Stimulated activated CD4-positive, alpha-beta T cell treated with anti-CD3 and anti-CD28 coated beads, Interleukin-12 subunit alpha, Interleukin-12 subunit beta, amount 100 ng/mL, for 48 hours (primary cell): Measurements from ENCODE around the gene KCNE4.

Experiments used
- DNase-seq, 3 donors: peaks; one replicate each; pipeline ENCODE4 v3.0.0-alpha.2; 2020; ENCODE audit warnings: low read depth in 2 of 3, low spot score in 1 of 3

Gene KCNE4

GRCh38 chr2:223083402-223084070, 31.5 kb downstream of the KCNE4 start:
- no peak for DNase-seq

GRCh38 chr2:223084873-223085272, 32.9 kb downstream of the KCNE4 start:
- no peak for DNase-seq

- DNase-seq: no peak
Measured at GRCh38 chr2:223086370-223086981, 34.5 kb downstream of the KCNE4 start.

GRCh38 chr2:223087466-223087865, 35.5 kb downstream of the KCNE4 start:
- no peak for DNase-seq

- DNase-seq: no peak
Measured at GRCh38 chr2:223088866-223089265, 36.9 kb downstream of the KCNE4 start.

GRCh38 chr2:223090039-223090438, 38.0 kb downstream of the KCNE4 start:
- DNase-seq: no peak

GRCh38 chr2:223090540-223091235, 38.7 kb downstream of the KCNE4 start:
- no peak for DNase-seq

GRCh38 chr2:223092667-223093066, 40.7 kb downstream of the KCNE4 start:
- DNase-seq: no peak

- no peak for DNase-seq
Measured at GRCh38 chr2:223093436-223094241, 41.6 kb downstream of the KCNE4 start.

GRCh38 chr2:223095207-223095606, 43.2 kb downstream of the KCNE4 start:
- no peak for DNase-seq

- no peak for DNase-seq
Measured at GRCh38 chr2:223096235-223096970, 44.4 kb downstream of the KCNE4 start.

GRCh38 chr2:223097888-223098383, 45.9 kb downstream of the KCNE4 start:
- DNase-seq: no peak

GRCh38 chr2:223099561-223099960, 47.6 kb downstream of the KCNE4 start:
- DNase-seq: no peak

- DNase-seq: no peak
Measured at GRCh38 chr2:223100061-223100511, 48.1 kb downstream of the KCNE4 start.

- no peak for DNase-seq
Measured at GRCh38 chr2:223101340-223102039, 49.5 kb downstream of the KCNE4 start.

GRCh38 chr2:223102040-223102400, 50.0 kb downstream of the KCNE4 start:
- DNase-seq: no peak

GRCh38 chr2:223102450-223102849, 50.5 kb downstream of the KCNE4 start:
- DNase-seq: no peak

- no peak for DNase-seq
Measured at GRCh38 chr2:223104336-223105132, 52.5 kb downstream of the KCNE4 start.
